ENCODE measurements around the gene CCNL1.

CCNL1 gene

DNA sequence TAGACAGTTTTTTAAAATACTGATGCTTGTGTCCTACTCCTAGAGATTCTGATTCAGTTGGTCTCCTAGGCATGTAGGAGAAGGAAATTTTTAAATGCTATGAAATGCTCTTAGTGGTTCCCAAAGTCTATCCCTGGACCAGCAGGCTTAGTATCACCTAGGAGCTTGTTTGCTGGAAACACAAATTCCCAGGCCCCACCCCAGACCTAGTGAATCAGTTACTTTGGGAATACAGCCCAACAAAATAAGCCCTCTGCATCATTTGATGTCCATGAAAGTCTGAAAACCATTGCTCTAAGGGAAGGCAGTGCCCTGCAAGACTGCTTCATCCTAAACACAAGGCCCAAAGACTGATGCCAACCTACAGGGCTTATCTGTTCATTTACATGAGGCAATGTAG lies 36.3 kb downstream of the CCNL1 start:
- no peaks in the 10 kb centered on the region for H3K27me3 ChIP-seq (ENCODE audit: insufficient read depth, poor library complexity, severe bottlenecking)
- DNase-seq (ENCODE audit: low read depth in 1 of 2, low spot score in 1 of 2), result no peak
- no peak for TF ChIP-seq CTCF (IDR thresholded peaks at IDR 0.05; ENCODE audit: insufficient read depth, low read length)
- no peak overlapping the region for H3K27ac ChIP-seq (replicated peaks)
- no peak overlapping the region for H3K4me3 ChIP-seq (replicated peaks; ENCODE audit: insufficient read depth, low read length)

DNA sequence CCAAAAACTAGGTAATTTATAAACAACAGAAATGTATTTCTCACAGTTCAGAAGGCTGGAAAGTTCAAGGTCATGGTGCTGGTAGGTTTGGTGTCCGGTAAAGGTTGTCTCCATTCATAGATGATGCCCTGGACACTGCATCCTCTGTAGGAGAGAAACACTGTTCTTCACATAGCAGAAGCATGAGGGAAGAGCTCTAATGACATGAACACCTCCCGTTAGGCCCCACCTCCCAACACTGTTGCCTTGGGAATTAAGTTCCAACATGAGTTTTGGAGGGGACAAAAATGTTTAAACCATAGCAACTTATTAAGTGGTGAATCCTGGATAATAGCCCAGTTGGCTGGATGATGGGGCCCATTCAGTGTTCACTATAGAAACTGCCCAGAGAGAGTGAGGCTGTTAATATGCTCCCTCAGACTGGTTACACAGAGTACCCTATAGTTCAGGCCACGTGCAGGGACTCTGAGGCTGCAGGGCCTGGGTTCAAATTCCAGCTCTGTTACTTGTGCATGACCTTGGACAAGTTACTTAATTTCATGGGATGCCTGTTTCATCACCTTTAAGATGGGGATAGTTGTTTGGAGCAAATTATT lies 37.0 kb downstream of the CCNL1 start:
- Histone ChIP-seq H3K27me3 (ENCODE audit: insufficient read depth, poor library complexity, severe bottlenecking) (no peaks in the 10 kb centered on the region), H3K4me3 (replicated peaks; ENCODE audit: insufficient read depth, low read length) (no peak overlapping the region), H3K27ac (replicated peaks) (no peak overlapping the region)
- no peak for TF ChIP-seq POLR2AphosphoS5 (IDR thresholded peaks at IDR 0.05; ENCODE audit: low read depth)
- TF ChIP-seq CTCF (IDR thresholded peaks at IDR 0.05; ENCODE audit: insufficient read depth, low read length), result no peak
- no peak for TF ChIP-seq SPI1 (IDR thresholded peaks at IDR 0.05; ENCODE audit: borderline replicate concordance, low read depth)
- TF ChIP-seq GABPA (IDR thresholded peaks at IDR 0.05; ENCODE audit: low read depth), result no peak
- TF ChIP-seq REST (IDR thresholded peaks at IDR 0.05; ENCODE audit: insufficient replicate concordance, low read depth), result no peak
- DNase-seq (ENCODE audit: low read depth in 1 of 2, low spot score in 1 of 2), result no peak

GRCh38 chr3:157122116-157122515 lies 37.8 kb downstream of the CCNL1 start:
- Histone ChIP-seq H3K4me3 (replicated peaks; ENCODE audit: insufficient read depth, low read length) (no peak overlapping the region), H3K27ac (replicated peaks) (no peak overlapping the region), H3K27me3 (ENCODE audit: insufficient read depth, poor library complexity, severe bottlenecking) (no peaks in the 10 kb centered on the region)
- DNase-seq (ENCODE audit: low read depth in 1 of 2, low spot score in 1 of 2), result no peak
- TF ChIP-seq SPI1 (IDR thresholded peaks at IDR 0.05; ENCODE audit: borderline replicate concordance, low read depth), result no peak
- TF ChIP-seq POLR2AphosphoS5 (IDR thresholded peaks at IDR 0.05; ENCODE audit: low read depth), result no peak
- no peak for TF ChIP-seq CTCF (IDR thresholded peaks at IDR 0.05; ENCODE audit: insufficient read depth, low read length)
- no peak for TF ChIP-seq REST (IDR thresholded peaks at IDR 0.05; ENCODE audit: insufficient replicate concordance, low read depth)
- TF ChIP-seq GABPA (IDR thresholded peaks at IDR 0.05; ENCODE audit: low read depth), result no peak

GRCh38 chr3:157121522-157121921 lies 38.4 kb downstream of the CCNL1 start:
- H3K27me3 ChIP-seq (ENCODE audit: insufficient read depth, poor library complexity, severe bottlenecking), result no peaks in the 10 kb centered on the region
- H3K4me3 ChIP-seq (replicated peaks; ENCODE audit: insufficient read depth, low read length), result no peak overlapping the region
- no peak overlapping the region for H3K27ac ChIP-seq (replicated peaks)
- no peak for DNase-seq (ENCODE audit: low read depth in 1 of 2, low spot score in 1 of 2)
- no peak for TF ChIP-seq GABPA (IDR thresholded peaks at IDR 0.05; ENCODE audit: low read depth)
- no peak for TF ChIP-seq REST (IDR thresholded peaks at IDR 0.05; ENCODE audit: insufficient replicate concordance, low read depth)
- no peak for TF ChIP-seq POLR2AphosphoS5 (IDR thresholded peaks at IDR 0.05; ENCODE audit: low read depth)
- no peak for TF ChIP-seq SPI1 (IDR thresholded peaks at IDR 0.05; ENCODE audit: borderline replicate concordance, low read depth)
- no peak for TF ChIP-seq CTCF (IDR thresholded peaks at IDR 0.05; ENCODE audit: insufficient read depth, low read length)
